ENCODE measurements around the gene PIK3IP1. TPM values are rescaled to one million over a fixed set of nuclear protein-coding genes. Genes with fewer than 3 reads are reported as not detected.

PIK3IP1 gene
- total RNA-seq, 4 donors from 2014 or later: 7.0 to 53.0 (median 19.2) TPM

- intact Hi-C loops (cut with DNase I): no loop called here
- WGBS, 2 donors: 81 to 89% methylated on average over 3 to 6 of the region's 6 CpGs
- no peak for DNase-seq
- Histone ChIP-seq H3K9me3 (no peaks in the 10 kb centered on the region), H3K27me3 (no peaks in the 10 kb centered on the region), H3K36me3 (peaks cover 6 to 75% (median 16%) of the 10 kb centered on the region in 3 donors), H3K4me1 (peaks cover 23 to 82% (median 29%) of the 10 kb centered on the region in 3 donors), H3K4me3 (no peak overlapping the region), H3K27ac (peak overlapping the region in 3 of 4 donors; percentile 40 to 53 (median 49))
- TF ChIP-seq POLR2A (IDR thresholded peaks at IDR 0.05): no peak
- TF ChIP-seq, protein P1, sequence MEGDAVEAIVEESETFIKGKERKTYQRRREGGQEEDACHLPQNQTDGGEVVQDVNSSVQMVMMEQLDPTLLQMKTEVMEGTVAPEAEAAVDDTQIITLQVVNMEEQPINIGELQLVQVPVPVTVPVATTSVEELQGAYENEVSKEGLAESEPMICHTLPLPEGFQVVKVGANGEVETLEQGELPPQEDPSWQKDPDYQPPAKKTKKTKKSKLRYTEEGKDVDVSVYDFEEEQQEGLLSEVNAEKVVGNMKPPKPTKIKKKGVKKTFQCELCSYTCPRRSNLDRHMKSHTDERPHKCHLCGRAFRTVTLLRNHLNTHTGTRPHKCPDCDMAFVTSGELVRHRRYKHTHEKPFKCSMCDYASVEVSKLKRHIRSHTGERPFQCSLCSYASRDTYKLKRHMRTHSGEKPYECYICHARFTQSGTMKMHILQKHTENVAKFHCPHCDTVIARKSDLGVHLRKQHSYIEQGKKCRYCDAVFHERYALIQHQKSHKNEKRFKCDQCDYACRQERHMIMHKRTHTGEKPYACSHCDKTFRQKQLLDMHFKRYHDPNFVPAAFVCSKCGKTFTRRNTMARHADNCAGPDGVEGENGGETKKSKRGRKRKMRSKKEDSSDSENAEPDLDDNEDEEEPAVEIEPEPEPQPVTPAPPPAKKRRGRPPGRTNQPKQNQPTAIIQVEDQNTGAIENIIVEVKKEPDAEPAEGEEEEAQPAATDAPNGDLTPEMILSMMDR (IDR thresholded peaks at IDR 0.05): no peak
Observed at GRCh38 chr22:31339148-31339832, 47.0 kb upstream of the PIK3IP1 start.

DNA sequence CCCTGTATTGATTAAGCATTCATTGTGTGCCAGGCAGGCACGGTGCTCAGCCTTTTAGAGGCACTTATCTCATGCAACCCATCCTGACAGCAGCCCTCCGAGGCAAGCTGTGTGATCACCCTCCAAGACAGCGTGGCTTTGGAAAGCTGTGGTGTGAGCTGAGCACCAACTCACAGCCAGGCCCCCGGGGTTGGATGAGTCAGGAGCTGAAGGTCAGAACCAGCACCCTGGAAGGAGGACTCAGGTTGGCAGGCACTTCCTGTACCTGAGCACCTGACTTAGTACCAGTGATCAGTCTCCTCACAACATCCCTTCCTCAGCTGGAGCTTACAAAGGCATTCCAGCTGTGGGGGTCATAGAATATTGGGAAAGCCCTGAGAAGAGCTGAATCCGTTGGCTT, 44.9 kb upstream of the PIK3IP1 start:
- H3K36me3 ChIP-seq: peaks cover 6 to 88% (median 23%) of the 10 kb centered on the region in 3 donors
- no peaks in the 10 kb centered on the region for H3K27me3 ChIP-seq
- WGBS, 2 donors: 29 to 47% methylated on average over 5 of the region's 5 CpGs
- H3K27ac ChIP-seq: no peak overlapping the region
- peaks cover 2 to 76% (median 17%) of the 10 kb centered on the region in 3 donors for H3K4me1 ChIP-seq
- no peak overlapping the region for H3K4me3 ChIP-seq
- intact Hi-C loops (cut with DNase I): no loop called here
- no peak for DNase-seq
- no peaks in the 10 kb centered on the region for H3K9me3 ChIP-seq
- TF ChIP-seq, protein P1 (IDR thresholded peaks at IDR 0.05): no peak
- TF ChIP-seq POLR2A (IDR thresholded peaks at IDR 0.05): no peak

DNA sequence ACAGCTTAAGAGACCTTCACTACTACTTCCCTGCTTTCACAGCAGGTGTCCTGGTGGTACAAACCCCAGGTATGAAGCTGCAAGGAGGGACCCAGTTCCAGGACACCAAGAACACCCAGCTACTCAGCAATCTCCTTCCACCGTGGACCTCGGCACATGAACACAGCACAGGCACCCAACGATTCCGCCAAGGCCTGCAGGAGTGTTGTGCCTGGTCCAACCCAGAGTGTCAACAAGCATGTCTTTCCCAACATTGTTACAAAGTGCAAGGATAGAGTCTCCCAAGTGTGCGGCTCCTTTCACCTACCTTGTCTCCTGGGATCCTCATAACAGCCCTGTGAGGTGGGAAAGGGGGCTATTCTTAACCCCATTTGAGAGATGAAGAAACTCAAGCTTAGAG, 42.0 kb upstream of the PIK3IP1 start:
- H3K4me3 ChIP-seq: no peak overlapping the region
- peaks cover 0 to 89% (median 26%) of the 10 kb centered on the region in 3 donors for H3K36me3 ChIP-seq
- 36 to 84% methylated on average over 5 of the region's 5 CpGs for WGBS, 2 donors
- H3K4me1 ChIP-seq: peaks cover 0 to 55% (median 21%) of the 10 kb centered on the region in 3 donors
- peak overlapping the region in 1 of 4 donors; percentile 21 for H3K27ac ChIP-seq
- intact Hi-C loops (cut with DNase I): no loop called here
- H3K9me3 ChIP-seq: no peaks in the 10 kb centered on the region
- no peaks in the 10 kb centered on the region for H3K27me3 ChIP-seq
- no peak for DNase-seq
- TF ChIP-seq, protein P1 (IDR thresholded peaks at IDR 0.05): no peak
- no peak for TF ChIP-seq POLR2A (IDR thresholded peaks at IDR 0.05)

- TF ChIP-seq, protein P1 (IDR thresholded peaks at IDR 0.05): no peak
- no peak for TF ChIP-seq POLR2A (IDR thresholded peaks at IDR 0.05)
- H3K36me3 ChIP-seq: peaks cover 0 to 91% (median 26%) of the 10 kb centered on the region in 3 donors
- no peaks in the 10 kb centered on the region for H3K27me3 ChIP-seq
- WGBS, 2 donors: 45 to 48% methylated on average over 2 of the region's 2 CpGs
- H3K9me3 ChIP-seq: no peaks in the 10 kb centered on the region
- no peak for DNase-seq
- intact Hi-C loops (cut with DNase I): no loop called here
- peak overlapping the region in 1 of 4 donors; percentile 48 for H3K27ac ChIP-seq
- peaks cover 1 to 55% (median 25%) of the 10 kb centered on the region in 3 donors for H3K4me1 ChIP-seq
- H3K4me3 ChIP-seq: no peak overlapping the region
Observed at GRCh38 chr22:31333641-31334040, 41.4 kb upstream of the PIK3IP1 start.

DNA sequence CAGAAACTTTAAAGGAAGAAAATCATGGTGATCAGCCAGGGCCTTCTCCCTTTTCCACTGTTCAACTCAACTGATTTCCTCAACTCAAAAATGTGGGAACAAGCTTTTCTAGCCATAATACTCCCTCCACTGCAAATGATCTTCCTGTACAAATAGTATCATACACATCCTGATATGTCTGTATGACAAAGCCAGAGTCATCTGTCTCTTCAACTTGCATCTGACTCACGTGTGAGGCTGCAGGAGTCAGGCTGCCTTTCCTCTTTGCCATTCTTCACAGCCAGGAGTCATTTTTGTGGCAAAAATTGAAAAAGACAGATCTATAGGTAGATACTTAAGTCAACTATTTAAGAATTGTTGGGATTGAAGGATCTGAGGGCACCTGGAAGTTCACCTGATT, 40.6 kb upstream of the PIK3IP1 start:
- no peak for DNase-seq
- WGBS, 2 donors: 33 to 50% methylated on average over 1 of the region's 1 CpG
- Histone ChIP-seq H3K27ac (no peak overlapping the region), H3K9me3 (no peaks in the 10 kb centered on the region), H3K4me1 (peaks cover 6 to 57% (median 32%) of the 10 kb centered on the region in 3 donors), H3K27me3 (no peaks in the 10 kb centered on the region), H3K4me3 (no peak overlapping the region), H3K36me3 (peaks cover 0 to 91% (median 26%) of the 10 kb centered on the region in 3 donors)
- intact Hi-C loops (cut with DNase I): no loop called here
- TF ChIP-seq, protein P1 (IDR thresholded peaks at IDR 0.05): no peak
- TF ChIP-seq POLR2A (IDR thresholded peaks at IDR 0.05): no peak
